ENCODE data around the gene KCTD5.
A peak's percentile ranks its signal among the peaks of the same experiment; 100 is the strongest.
"Not testable (repeated sequence)": the region's sequence is repeated elsewhere in the genome, so short reads cannot be mapped to it uniquely, and the experiment has no call there.

Gene KCTD5

GRCh38 chr16:2673066-2673999 lies 9.0 kb upstream of the KCTD5 start:
- no peaks in the 10 kb centered on the region for H3K27me3 ChIP-seq (ENCODE audit: control insufficient read depth, insufficient read depth, low read length)
- peak overlapping the region; percentile 69 for H3K4me3 ChIP-seq (ENCODE audit: low read depth, low read length)
- no peaks in the 10 kb centered on the region for H3K9me3 ChIP-seq (ENCODE audit: control insufficient read depth, low read length)
- H3K36me3 ChIP-seq (ENCODE audit: control insufficient read depth, insufficient read depth, low read length) = no peaks in the 10 kb centered on the region
- peak overlapping the region; percentile 100 for H2AFZ ChIP-seq
- H3K79me2 ChIP-seq = peaks cover 24% of the 10 kb centered on the region
- no peak for TF ChIP-seq CTCF (IDR thresholded peaks at IDR 0.05)
- peak overlapping the region; percentile 89 for H3K4me2 ChIP-seq (ENCODE audit: low read length)
- no peak overlapping the region for H3K9ac ChIP-seq
- peak overlapping the region; percentile 77 for H3K27ac ChIP-seq
- peaks cover 5% of the 10 kb centered on the region for H3K4me1 ChIP-seq

GRCh38 chr16:2675021-2675420 lies 7.3 kb upstream of the KCTD5 start:
- Histone ChIP-seq H3K9me3 (ENCODE audit: control insufficient read depth, low read length) (no peaks in the 10 kb centered on the region), H3K9ac (no peak overlapping the region), H2AFZ (no peak overlapping the region), H3K4me1 (peaks cover 5% of the 10 kb centered on the region), H3K79me2 (peaks cover 11% of the 10 kb centered on the region), H3K4me2 (ENCODE audit: low read length) (no peak overlapping the region), H3K27ac (no peak overlapping the region), H3K27me3 (ENCODE audit: control insufficient read depth, insufficient read depth, low read length) (no peaks in the 10 kb centered on the region), H3K36me3 (ENCODE audit: control insufficient read depth, insufficient read depth, low read length) (no peaks in the 10 kb centered on the region), H3K4me3 (ENCODE audit: low read depth, low read length) (no peak overlapping the region)
- no peak for TF ChIP-seq CTCF (IDR thresholded peaks at IDR 0.05)

GRCh38 chr16:2675714-2676113 lies 6.6 kb upstream of the KCTD5 start:
- H3K79me2 ChIP-seq = peaks cover 11% of the 10 kb centered on the region
- no peak overlapping the region for H2AFZ ChIP-seq
- peaks cover 5% of the 10 kb centered on the region for H3K4me1 ChIP-seq
- no peak overlapping the region for H3K4me2 ChIP-seq (ENCODE audit: low read length)
- H3K4me3 ChIP-seq (ENCODE audit: low read depth, low read length) = no peak overlapping the region
- H3K9me3 ChIP-seq (ENCODE audit: control insufficient read depth, low read length) = no peaks in the 10 kb centered on the region
- TF ChIP-seq CTCF (IDR thresholded peaks at IDR 0.05) = no peak
- no peak overlapping the region for H3K9ac ChIP-seq
- H3K36me3 ChIP-seq (ENCODE audit: control insufficient read depth, insufficient read depth, low read length) = no peaks in the 10 kb centered on the region
- H3K27me3 ChIP-seq (ENCODE audit: control insufficient read depth, insufficient read depth, low read length) = no peaks in the 10 kb centered on the region
- H3K27ac ChIP-seq = no peak overlapping the region

- H3K36me3 ChIP-seq (ENCODE audit: control insufficient read depth, insufficient read depth, low read length); H2AFZ ChIP-seq; H3K9me3 ChIP-seq (ENCODE audit: control insufficient read depth, low read length); H3K27me3 ChIP-seq (ENCODE audit: control insufficient read depth, insufficient read depth, low read length); H3K27ac ChIP-seq; H3K4me3 ChIP-seq (ENCODE audit: low read depth, low read length); H3K79me2 ChIP-seq; H3K4me1 ChIP-seq; H3K4me2 ChIP-seq (ENCODE audit: low read length); H3K9ac ChIP-seq: not testable (repeated sequence)
These were observed 5.4 kb upstream of the KCTD5 start for GRCh38 chr16:2676937-2677336.

- H3K27ac ChIP-seq; H3K27me3 ChIP-seq (ENCODE audit: control insufficient read depth, insufficient read depth, low read length); H3K4me2 ChIP-seq (ENCODE audit: low read length); H2AFZ ChIP-seq; H3K4me3 ChIP-seq (ENCODE audit: low read depth, low read length); H3K9ac ChIP-seq; H3K36me3 ChIP-seq (ENCODE audit: control insufficient read depth, insufficient read depth, low read length); H3K9me3 ChIP-seq (ENCODE audit: control insufficient read depth, low read length); H3K4me1 ChIP-seq: not testable (repeated sequence)
- peaks cover 12% of the 10 kb centered on the region for H3K79me2 ChIP-seq
These were observed 3.9 kb upstream of the KCTD5 start for GRCh38 chr16:2678206-2678965.

GRCh38 chr16:2679902-2680301 lies 2.4 kb upstream of the KCTD5 start:
- not testable (repeated sequence) for H3K4me3 ChIP-seq (ENCODE audit: low read depth, low read length); H3K27ac ChIP-seq; H3K9me3 ChIP-seq (ENCODE audit: control insufficient read depth, low read length); H3K9ac ChIP-seq; H3K36me3 ChIP-seq (ENCODE audit: control insufficient read depth, insufficient read depth, low read length); H3K4me1 ChIP-seq; H3K4me2 ChIP-seq (ENCODE audit: low read length); H2AFZ ChIP-seq; H3K27me3 ChIP-seq (ENCODE audit: control insufficient read depth, insufficient read depth, low read length)
- peaks cover 18% of the 10 kb centered on the region for H3K79me2 ChIP-seq

GRCh38 chr16:2680360-2680759 lies 2.0 kb upstream of the KCTD5 start:
- not testable (repeated sequence) for H2AFZ ChIP-seq; H3K4me1 ChIP-seq; H3K4me3 ChIP-seq (ENCODE audit: low read depth, low read length); H3K27me3 ChIP-seq (ENCODE audit: control insufficient read depth, insufficient read depth, low read length); H3K9me3 ChIP-seq (ENCODE audit: control insufficient read depth, low read length); H3K9ac ChIP-seq; H3K27ac ChIP-seq; H3K36me3 ChIP-seq (ENCODE audit: control insufficient read depth, insufficient read depth, low read length); H3K4me2 ChIP-seq (ENCODE audit: low read length)
- H3K79me2 ChIP-seq = peaks cover 18% of the 10 kb centered on the region

GRCh38 chr16:2683041-2683440 lies 718 bp downstream of the KCTD5 start:
- H3K27me3 ChIP-seq (ENCODE audit: control insufficient read depth, insufficient read depth, low read length); H3K9ac ChIP-seq; H3K36me3 ChIP-seq (ENCODE audit: control insufficient read depth, insufficient read depth, low read length); H3K4me1 ChIP-seq; H3K9me3 ChIP-seq (ENCODE audit: control insufficient read depth, low read length): not testable (repeated sequence)
- H3K4me2 ChIP-seq (ENCODE audit: low read length) = peak overlapping the region; percentile 73
- peak overlapping the region; percentile 84 for H2AFZ ChIP-seq
- H3K79me2 ChIP-seq = peaks cover 28% of the 10 kb centered on the region
- H3K27ac ChIP-seq = peak overlapping the region; percentile 56
- H3K4me3 ChIP-seq (ENCODE audit: low read depth, low read length) = peak overlapping the region; percentile 77
